ENCODE results near the gene ADGRL1.
"Not testable (repeated sequence)": the region's sequence is repeated elsewhere in the genome, so short reads cannot be mapped to it uniquely, and the experiment has no call there.

The ADGRL1 gene

GRCh38 chr19:14205452-14206287 is at the start of gene ADGRL1:
ADGRL1 (minus strand) TSS chr19:14206169; CDS start chr19:14183602, 22,567 bp downstream.
- H3K36me3 Mint-ChIP-seq (ENCODE audit: insufficient read depth): peaks cover 13% of the 10 kb centered on the region
- H3K27me3 Mint-ChIP-seq: peaks cover 19% of the 10 kb centered on the region
- not testable (repeated sequence) for DNase-seq (ENCODE audit: low spot score in 2 of 2); ATAC-seq (replicated peaks; ENCODE audit: extremely low read depth, poor library complexity, severe bottlenecking); H3K9me3 Mint-ChIP-seq
- H3K4me1 Mint-ChIP-seq: peaks cover 43% of the 10 kb centered on the region
- peak within 1 kb of the TSS; percentile 89 for H3K4me3 Mint-ChIP-seq
- H3K27ac Mint-ChIP-seq (ENCODE audit: low read depth): peak within 1 kb of the TSS; percentile 93

- not testable (repeated sequence) for H3K27ac Mint-ChIP-seq (ENCODE audit: low read depth); H3K36me3 Mint-ChIP-seq (ENCODE audit: insufficient read depth); H3K4me3 Mint-ChIP-seq; H3K4me1 Mint-ChIP-seq; DNase-seq (ENCODE audit: low spot score in 2 of 2); ATAC-seq (replicated peaks; ENCODE audit: extremely low read depth, poor library complexity, severe bottlenecking); H3K27me3 Mint-ChIP-seq; H3K9me3 Mint-ChIP-seq
Measured at GRCh38 chr19:14255316-14255715, 49.3 kb upstream of the ADGRL1 start.

DNA sequence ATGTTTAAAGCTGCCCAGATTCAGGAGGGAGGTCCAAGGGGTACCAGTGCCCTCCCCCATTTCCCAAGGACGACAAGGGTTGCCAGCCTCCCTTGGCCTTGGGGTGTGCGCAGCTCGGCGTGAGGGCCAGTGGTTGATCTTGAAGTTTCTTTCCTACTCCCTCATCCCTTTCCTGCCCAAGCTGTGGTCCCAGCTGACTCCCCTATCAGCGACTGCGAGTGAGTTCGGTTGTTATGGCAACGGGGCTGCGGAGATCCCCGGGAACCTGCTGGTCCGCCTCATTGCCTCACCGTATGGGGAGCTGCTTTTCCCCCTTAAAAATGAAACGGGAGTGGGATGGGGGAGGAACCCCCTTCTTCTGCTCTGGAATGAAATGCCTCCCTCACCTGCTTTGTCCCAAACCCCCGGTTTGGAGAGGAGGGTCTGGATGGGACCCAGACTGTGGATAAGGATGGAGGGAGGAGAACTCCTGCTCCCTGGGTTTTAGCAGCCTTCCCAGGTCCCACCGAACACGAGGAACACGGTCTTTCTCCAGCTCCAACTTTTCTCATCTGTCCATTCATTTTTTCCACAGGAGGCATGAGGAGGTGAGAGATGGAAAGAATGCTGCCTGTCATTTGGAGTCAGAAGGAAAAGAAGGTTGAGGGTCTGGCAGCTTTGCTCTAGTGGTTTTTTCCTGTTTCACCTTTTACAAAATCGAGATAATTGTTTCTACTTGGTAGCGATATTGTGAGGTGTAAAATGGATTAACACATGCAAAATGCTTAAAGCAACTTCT is 48.0 kb upstream of the ADGRL1 start:
- not testable (repeated sequence) for H3K4me1 Mint-ChIP-seq; H3K36me3 Mint-ChIP-seq (ENCODE audit: insufficient read depth); DNase-seq (ENCODE audit: low spot score in 2 of 2); H3K4me3 Mint-ChIP-seq; H3K9me3 Mint-ChIP-seq; H3K27ac Mint-ChIP-seq (ENCODE audit: low read depth); H3K27me3 Mint-ChIP-seq; ATAC-seq (replicated peaks; ENCODE audit: extremely low read depth, poor library complexity, severe bottlenecking)

DNA sequence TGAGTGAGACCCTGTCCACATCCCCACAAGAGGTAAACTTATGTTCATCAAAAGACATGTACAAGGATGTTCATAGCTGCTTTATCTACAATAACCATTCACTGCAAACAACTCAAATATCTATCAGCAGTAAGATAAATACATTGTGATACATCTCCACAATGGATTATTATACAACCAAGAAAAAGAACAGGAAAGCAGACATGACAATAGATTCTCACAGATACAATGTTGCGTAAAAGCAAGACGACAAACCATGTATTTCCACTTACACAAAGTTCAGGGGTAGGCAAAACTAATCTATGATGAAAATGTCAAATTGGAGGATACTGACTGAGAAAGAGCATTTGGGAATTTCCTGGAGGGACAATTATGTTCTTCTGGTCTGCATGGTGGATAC is 46.2 kb upstream of the ADGRL1 start:
- H3K9me3 Mint-ChIP-seq; H3K27me3 Mint-ChIP-seq; H3K27ac Mint-ChIP-seq (ENCODE audit: low read depth); ATAC-seq (replicated peaks; ENCODE audit: extremely low read depth, poor library complexity, severe bottlenecking); H3K4me1 Mint-ChIP-seq; H3K36me3 Mint-ChIP-seq (ENCODE audit: insufficient read depth); DNase-seq (ENCODE audit: low spot score in 2 of 2); H3K4me3 Mint-ChIP-seq: not testable (repeated sequence)

DNA sequence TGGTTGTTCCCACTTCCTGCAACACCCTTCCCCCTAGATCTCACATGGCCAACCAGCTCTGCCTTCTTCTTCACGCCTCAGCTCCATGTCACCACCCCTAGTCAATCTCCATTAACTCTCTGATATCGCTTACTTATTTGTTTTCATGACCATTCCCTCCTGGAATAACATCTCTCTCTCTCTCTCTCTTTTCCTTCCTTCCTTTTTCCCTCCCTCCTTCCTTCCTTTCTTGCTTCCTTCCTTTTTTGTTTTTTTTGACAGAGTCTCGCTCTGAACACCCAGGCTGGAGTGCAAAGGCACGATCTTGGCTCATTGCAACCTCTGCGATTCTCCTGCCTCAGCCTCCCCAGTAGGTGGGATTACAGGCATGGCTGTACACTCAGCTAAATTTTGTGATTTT is 44.9 kb upstream of the ADGRL1 start:
- DNase-seq (ENCODE audit: low spot score in 2 of 2): no peak
- no peak overlapping the region for H3K27ac Mint-ChIP-seq (ENCODE audit: low read depth)
- peak overlapping the region; percentile 43 for H3K4me3 Mint-ChIP-seq
- no peak for ATAC-seq (replicated peaks; ENCODE audit: extremely low read depth, poor library complexity, severe bottlenecking)
- H3K36me3 Mint-ChIP-seq (ENCODE audit: insufficient read depth): peaks cover 4% of the 10 kb centered on the region
- H3K27me3 Mint-ChIP-seq: no peaks in the 10 kb centered on the region
- H3K4me1 Mint-ChIP-seq: peaks cover 8% of the 10 kb centered on the region
- no peaks in the 10 kb centered on the region for H3K9me3 Mint-ChIP-seq

DNA sequence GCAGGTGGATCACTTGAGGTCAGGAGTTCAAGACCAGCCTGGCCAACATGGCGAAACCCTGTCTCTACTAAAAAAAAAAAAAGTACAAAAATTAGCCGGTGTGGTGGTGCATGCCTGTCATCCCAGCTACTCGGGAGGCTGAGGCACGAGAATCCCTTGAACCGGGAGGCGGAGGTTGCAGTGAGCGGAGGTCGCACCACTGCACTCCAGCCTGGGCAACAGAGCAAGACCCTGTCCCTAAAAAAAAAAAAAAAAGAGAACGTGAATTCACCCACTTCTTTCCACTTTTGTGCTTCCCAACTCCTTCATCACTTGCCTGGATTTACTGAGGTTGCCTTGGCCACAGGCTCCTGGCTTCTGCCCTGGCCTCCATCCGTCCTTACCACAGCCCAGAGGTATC is 44.3 kb upstream of the ADGRL1 start:
- not testable (repeated sequence) for H3K27ac Mint-ChIP-seq (ENCODE audit: low read depth); H3K9me3 Mint-ChIP-seq
- H3K4me3 Mint-ChIP-seq: peak overlapping the region; percentile 43

GRCh38 chr19:14249891-14250290 is 43.9 kb upstream of the ADGRL1 start:
- H3K36me3 Mint-ChIP-seq (ENCODE audit: insufficient read depth); ATAC-seq (replicated peaks; ENCODE audit: extremely low read depth, poor library complexity, severe bottlenecking); H3K9me3 Mint-ChIP-seq; H3K4me1 Mint-ChIP-seq; DNase-seq (ENCODE audit: low spot score in 2 of 2); H3K27me3 Mint-ChIP-seq: not testable (repeated sequence)
- peak overlapping the region; percentile 67 for H3K4me3 Mint-ChIP-seq
- H3K27ac Mint-ChIP-seq (ENCODE audit: low read depth): peak overlapping the region; percentile 32

More for the DNA sequence above, 44.3 kb upstream of the ADGRL1 start:
- not testable (repeated sequence) for H3K4me1 Mint-ChIP-seq; H3K36me3 Mint-ChIP-seq (ENCODE audit: insufficient read depth); H3K27me3 Mint-ChIP-seq; ATAC-seq (replicated peaks; ENCODE audit: extremely low read depth, poor library complexity, severe bottlenecking); DNase-seq (ENCODE audit: low spot score in 2 of 2)

- not testable (repeated sequence) for H3K4me1 Mint-ChIP-seq, H3K27me3 Mint-ChIP-seq
- peak overlapping the region; percentile 67 for H3K4me3 Mint-ChIP-seq
Measured at GRCh38 chr19:14249012-14249754, 43.2 kb upstream of the ADGRL1 start.

DNA sequence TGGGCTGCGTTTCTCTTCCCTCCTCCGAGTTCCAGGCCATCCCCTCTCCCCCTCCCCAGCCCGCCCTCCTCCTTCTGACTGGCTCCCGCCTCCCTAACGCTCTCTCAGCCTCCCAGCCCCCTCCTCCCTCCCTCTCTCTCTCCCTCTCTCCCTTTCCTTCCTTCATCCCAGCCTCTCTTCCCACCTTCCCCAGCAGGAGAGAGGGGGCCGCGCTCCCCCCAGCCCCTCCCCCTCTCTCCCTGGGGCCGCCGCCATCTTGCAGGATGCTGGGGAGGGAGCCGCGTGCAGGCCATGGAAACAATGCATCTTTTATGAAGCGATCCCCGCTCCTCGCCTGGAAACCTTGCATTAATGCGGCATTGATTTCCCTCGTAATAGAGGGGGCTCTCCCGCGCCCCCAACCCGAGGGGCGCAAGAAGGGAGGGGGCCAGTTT is 42.6 kb upstream of the ADGRL1 start:
- Mint-ChIP-seq H3K36me3 (ENCODE audit: insufficient read depth) (peaks cover 2% of the 10 kb centered on the region), H3K4me1 (peaks cover 8% of the 10 kb centered on the region), H3K27me3 (no peaks in the 10 kb centered on the region), H3K27ac (ENCODE audit: low read depth) (peak overlapping the region; percentile 57), H3K9me3 (no peaks in the 10 kb centered on the region), H3K4me3 (peak overlapping the region; percentile 67)
- no peak for ATAC-seq (replicated peaks; ENCODE audit: extremely low read depth, poor library complexity, severe bottlenecking)
- no peak for DNase-seq (ENCODE audit: low spot score in 2 of 2)

More at GRCh38 chr19:14249012-14249754, 43.2 kb upstream of the ADGRL1 start:
- H3K36me3 Mint-ChIP-seq (ENCODE audit: insufficient read depth); ATAC-seq (replicated peaks; ENCODE audit: extremely low read depth, poor library complexity, severe bottlenecking); DNase-seq (ENCODE audit: low spot score in 2 of 2); H3K9me3 Mint-ChIP-seq: not testable (repeated sequence)
- peak overlapping the region; percentile 32 for H3K27ac Mint-ChIP-seq (ENCODE audit: low read depth)

DNA sequence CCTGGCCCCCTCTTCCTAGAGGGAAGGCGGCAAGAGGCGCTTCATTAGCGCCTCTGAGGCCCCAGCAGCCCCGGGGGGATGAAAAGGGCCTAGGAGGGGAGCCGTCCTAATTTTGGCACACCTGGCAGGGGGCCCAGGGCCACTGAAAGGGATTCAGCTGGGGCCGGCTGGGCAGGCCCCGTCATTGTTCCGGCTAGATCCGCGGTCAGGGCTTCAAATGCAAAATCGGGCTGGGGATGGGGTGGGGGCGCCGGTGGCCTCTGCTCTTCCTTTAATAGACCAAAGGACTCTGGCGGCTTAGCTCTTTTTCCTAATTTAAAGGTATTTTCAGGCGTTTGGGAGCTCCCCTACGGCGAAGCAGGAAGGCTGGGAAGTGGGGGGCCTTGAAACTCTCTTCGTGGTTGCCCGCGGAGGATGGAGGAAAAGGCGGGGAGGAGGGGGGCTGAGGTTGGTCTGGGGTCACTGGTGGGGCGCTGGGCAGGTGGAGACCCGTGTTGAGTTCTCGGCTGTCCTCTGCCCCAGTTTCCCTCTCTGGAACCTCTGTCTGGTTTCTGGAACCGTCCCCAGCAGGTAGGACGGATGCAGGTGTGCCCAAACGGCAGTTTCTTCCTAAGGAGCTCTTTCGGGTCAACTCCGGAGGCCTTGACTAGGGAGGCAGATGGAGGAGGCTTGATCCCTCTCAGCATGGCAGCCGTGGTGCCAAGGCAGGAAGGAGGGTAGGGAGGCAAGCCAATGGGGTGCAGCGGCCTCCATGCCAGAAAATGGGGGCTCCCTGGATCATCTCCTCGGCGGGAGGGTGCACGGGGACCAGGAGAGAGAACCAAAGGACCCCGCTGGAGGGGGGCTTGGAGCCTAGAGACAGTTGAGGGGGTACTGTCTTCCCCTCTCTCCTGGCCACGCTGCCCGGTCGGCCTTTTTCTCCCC is 41.8 kb upstream of the ADGRL1 start:
- not testable (repeated sequence) for ATAC-seq (replicated peaks; ENCODE audit: extremely low read depth, poor library complexity, severe bottlenecking); H3K27me3 Mint-ChIP-seq; H3K36me3 Mint-ChIP-seq (ENCODE audit: insufficient read depth); H3K4me1 Mint-ChIP-seq; DNase-seq (ENCODE audit: low spot score in 2 of 2); H3K9me3 Mint-ChIP-seq
- Mint-ChIP-seq H3K4me3 (peak overlapping the region; percentile 67), H3K27ac (ENCODE audit: low read depth) (peak overlapping the region; percentile 57)

DNA sequence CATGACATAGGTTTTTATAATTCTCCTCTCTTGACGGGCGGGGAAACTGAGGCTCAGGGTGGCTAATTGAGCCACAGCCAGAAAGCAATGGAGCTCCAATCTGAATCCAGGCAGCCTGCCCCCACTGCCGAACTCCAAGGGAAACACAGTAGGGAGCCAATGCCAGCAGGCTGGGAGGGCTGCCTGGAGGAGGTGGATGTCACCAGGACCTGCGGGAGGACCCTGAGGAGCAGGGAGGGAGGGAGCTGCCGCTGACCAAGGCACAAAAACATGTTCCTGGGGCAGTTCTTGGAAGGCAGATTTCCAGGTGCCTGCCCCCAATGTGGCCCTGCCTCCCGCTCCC is 41.2 kb upstream of the ADGRL1 start:
- not testable (repeated sequence) for H3K27me3 Mint-ChIP-seq; ATAC-seq (replicated peaks; ENCODE audit: extremely low read depth, poor library complexity, severe bottlenecking); H3K9me3 Mint-ChIP-seq; H3K27ac Mint-ChIP-seq (ENCODE audit: low read depth); DNase-seq (ENCODE audit: low spot score in 2 of 2); H3K36me3 Mint-ChIP-seq (ENCODE audit: insufficient read depth); H3K4me1 Mint-ChIP-seq
- H3K4me3 Mint-ChIP-seq: peak overlapping the region; percentile 67

GRCh38 chr19:14244393-14244792 is 38.4 kb upstream of the ADGRL1 start:
- H3K9me3 Mint-ChIP-seq; H3K27ac Mint-ChIP-seq (ENCODE audit: low read depth); ATAC-seq (replicated peaks; ENCODE audit: extremely low read depth, poor library complexity, severe bottlenecking); H3K4me3 Mint-ChIP-seq; DNase-seq (ENCODE audit: low spot score in 2 of 2); H3K36me3 Mint-ChIP-seq (ENCODE audit: insufficient read depth); H3K27me3 Mint-ChIP-seq; H3K4me1 Mint-ChIP-seq: not testable (repeated sequence)
